Activated T-helper 1 cell treated with anti-CD3 and anti-CD28 coated beads, Interleukin-12 subunit alpha, Interleukin-12 subunit beta, Interleukin-2, Interleukin-4 antibody, amounts not matched to agents 30 ng/mL and 10 ng/mL and 1 ng/mL, durations not matched to agents 14 hours and 24 hours and 36 hours (primary cell): ENCODE data around the gene BTBD9. TPM values are rescaled to one million over a fixed set of nuclear protein-coding genes. Genes with fewer than 3 reads are reported as not detected.
A peak's percentile ranks its signal among the peaks of the same experiment; 100 is the strongest.
"Not testable (repeated sequence)": the region's sequence is repeated elsewhere in the genome, so short reads cannot be mapped to it uniquely, and the experiment has no call there.

Experiments
- DNase-seq: peaks from one replicate; pipeline ENCODE4 v3.0.0; 2021; ENCODE audit warnings: low spot score
- H3K27ac Mint-ChIP-seq: one replicate; pipeline ENCODE4 v1.8.0; 2021; ENCODE audit warnings: mild to moderate bottlenecking, mixed read lengths
- H3K27me3 Mint-ChIP-seq: one replicate; pipeline ENCODE4 v1.8.0; 2022; ENCODE audit warnings: mild to moderate bottlenecking, moderate library complexity, mixed read lengths; ENCODE audit not compliant: insufficient read depth
- H3K36me3 Mint-ChIP-seq: one replicate; pipeline ENCODE4 v1.8.0; 2021; ENCODE audit warnings: low read depth, mixed read lengths
- H3K4me1 Mint-ChIP-seq: one replicate; pipeline ENCODE4 v1.8.0; 2021; ENCODE audit warnings: low read depth, mixed read lengths
- H3K4me3 Mint-ChIP-seq: one replicate; pipeline ENCODE4 v1.8.0; 2021; ENCODE audit warnings: mild to moderate bottlenecking, moderate library complexity, mixed read lengths
- H3K9me3 Mint-ChIP-seq: one replicate; pipeline ENCODE4 v1.8.0; 2021; ENCODE audit warnings: mixed read lengths
- intact Hi-C: fragments of 100-400 bp; cut with micrococcal nuclease; formaldehyde crosslinking; loops from one replicate; pipeline ENCODE4 v1.15.1; 2024
- total RNA-seq: library from RNA; stranded (reverse); gene quantifications from 2 replicates; pipeline ENCODE4 v1.2.3, GENCODE V29; 2022

BTBD9 gene
- total RNA-seq, 1 donor from 2014 or later: 14.5 TPM

DNA sequence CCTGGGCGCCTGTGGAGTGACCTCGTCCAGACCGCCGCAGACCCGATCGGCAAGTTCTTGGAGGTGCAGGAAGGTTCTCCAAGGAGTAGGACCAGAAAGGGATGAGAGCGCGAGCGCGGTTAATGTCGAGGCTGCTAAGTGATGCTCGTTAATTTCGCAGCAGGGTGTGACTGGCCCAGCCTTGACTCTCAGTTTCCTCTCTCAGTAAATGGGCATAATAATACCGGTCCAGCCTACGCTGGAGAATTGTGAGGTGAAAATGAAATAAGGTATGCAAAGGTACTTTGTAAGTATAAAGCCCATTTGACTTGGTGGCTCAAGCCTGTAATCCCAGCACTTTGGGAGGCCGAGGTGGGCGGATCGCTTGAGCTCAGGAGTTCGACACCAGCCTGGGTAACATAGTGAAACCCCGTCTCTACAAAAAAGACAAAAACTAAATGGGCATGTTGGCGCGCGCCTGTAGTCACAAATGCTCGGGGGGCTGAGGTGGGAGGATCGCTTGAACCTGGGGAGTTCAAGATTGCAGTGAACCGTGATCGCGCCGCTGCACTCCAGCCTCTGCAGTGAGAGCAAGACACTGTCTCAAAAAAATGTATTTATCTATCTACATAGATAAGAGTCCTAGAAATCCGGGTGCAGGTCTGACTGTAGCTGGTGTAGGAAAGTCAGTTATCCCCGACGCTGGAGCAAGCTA is 634 bp upstream of the BTBD9 start:
- peaks cover 2% of the 10 kb centered on the region for H3K36me3 Mint-ChIP-seq
- peak overlapping the region; percentile 91 for H3K27ac Mint-ChIP-seq
- intact Hi-C loops: loop anchor here (1.0 to 2.0 kb wide), 2 partner anchors 63 to 74 kb away; partner anchors contain the start of genes DNAH8 and GLO1
- H3K9me3 Mint-ChIP-seq: no peaks in the 10 kb centered on the region
- no peaks in the 10 kb centered on the region for H3K27me3 Mint-ChIP-seq
- peak overlapping the region; percentile 92 for H3K4me3 Mint-ChIP-seq
- DNase-seq: no peak
- peaks cover 47% of the 10 kb centered on the region for H3K4me1 Mint-ChIP-seq

- intact Hi-C loops: loop anchor here (1.0 to 5.0 kb wide), 5 partner anchors 33 to 1285 kb away; partner anchors contain the start of genes CCDC167 and SAYSD1
- Mint-ChIP-seq H3K4me1 (peaks cover 47% of the 10 kb centered on the region), H3K9me3 (no peaks in the 10 kb centered on the region), H3K4me3 (peak overlapping the region; percentile 92), H3K27ac (peak overlapping the region; percentile 82), H3K27me3 (no peaks in the 10 kb centered on the region), H3K36me3 (peaks cover 2% of the 10 kb centered on the region)
- peak; percentile 29 for DNase-seq
Observed at GRCh38 chr6:38638941-38639497, 710 bp downstream of the BTBD9 start.

GRCh38 chr6:38637756-38638155 is 2.0 kb downstream of the BTBD9 start:
- Mint-ChIP-seq H3K4me3 (no peak overlapping the region), H3K4me1 (peaks cover 47% of the 10 kb centered on the region), H3K36me3 (peaks cover 2% of the 10 kb centered on the region), H3K27me3 (no peaks in the 10 kb centered on the region), H3K27ac (no peak overlapping the region), H3K9me3 (no peaks in the 10 kb centered on the region)
- no peak for DNase-seq
- intact Hi-C loops: loop anchor here (2.0 to 5.0 kb wide), 2 partner anchors 477 to 1140 kb away; partner anchors contain the start of genes CCDC167 and SAYSD1

GRCh38 chr6:38636027-38636426 is 3.7 kb downstream of the BTBD9 start:
- Mint-ChIP-seq H3K36me3 (peaks cover 2% of the 10 kb centered on the region), H3K4me3 (no peak overlapping the region), H3K27ac (no peak overlapping the region), H3K9me3 (no peaks in the 10 kb centered on the region), H3K4me1 (peaks cover 38% of the 10 kb centered on the region), H3K27me3 (no peaks in the 10 kb centered on the region)
- intact Hi-C loops: loop anchor here (5.0 kb wide), 1 partner anchor 1139 kb away; the partner anchor contains the start of gene CCDC167
- DNase-seq: no peak

- H3K4me1 Mint-ChIP-seq: peaks cover 32% of the 10 kb centered on the region
- H3K9me3 Mint-ChIP-seq: no peaks in the 10 kb centered on the region
- DNase-seq: no peak
- no peaks in the 10 kb centered on the region for H3K27me3 Mint-ChIP-seq
- H3K27ac Mint-ChIP-seq: no peak overlapping the region
- intact Hi-C loops: no loop called here
- H3K4me3 Mint-ChIP-seq: no peak overlapping the region
- H3K36me3 Mint-ChIP-seq: peaks cover 2% of the 10 kb centered on the region
Observed at GRCh38 chr6:38634518-38634917, 5.2 kb downstream of the BTBD9 start.

DNA sequence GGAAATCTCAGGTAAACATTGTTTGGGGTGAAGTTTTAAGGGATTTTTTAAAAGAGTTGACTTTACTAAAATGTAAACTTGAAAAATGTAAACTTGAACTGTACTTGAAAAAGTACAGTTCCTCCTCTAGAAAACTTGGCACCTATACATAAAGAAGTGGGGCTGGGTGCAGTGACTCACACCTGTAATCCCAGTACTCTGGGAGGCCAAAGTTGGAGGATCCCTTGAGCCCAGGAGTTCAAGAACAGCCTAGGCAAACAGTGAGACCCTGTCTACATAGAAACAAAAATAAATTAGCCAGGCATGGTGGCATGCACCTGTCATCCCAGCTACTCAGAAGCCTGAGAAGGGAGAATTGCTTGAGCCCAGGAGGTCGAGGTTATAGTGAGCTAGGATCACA is 7.2 kb downstream of the BTBD9 start:
- intact Hi-C loops: no loop called here
- H3K36me3 Mint-ChIP-seq: no peaks in the 10 kb centered on the region
- peaks cover 16% of the 10 kb centered on the region for H3K4me1 Mint-ChIP-seq
- no peak overlapping the region for H3K4me3 Mint-ChIP-seq
- no peaks in the 10 kb centered on the region for H3K27me3 Mint-ChIP-seq
- no peak overlapping the region for H3K27ac Mint-ChIP-seq
- H3K9me3 Mint-ChIP-seq: no peaks in the 10 kb centered on the region
- DNase-seq: no peak

DNA sequence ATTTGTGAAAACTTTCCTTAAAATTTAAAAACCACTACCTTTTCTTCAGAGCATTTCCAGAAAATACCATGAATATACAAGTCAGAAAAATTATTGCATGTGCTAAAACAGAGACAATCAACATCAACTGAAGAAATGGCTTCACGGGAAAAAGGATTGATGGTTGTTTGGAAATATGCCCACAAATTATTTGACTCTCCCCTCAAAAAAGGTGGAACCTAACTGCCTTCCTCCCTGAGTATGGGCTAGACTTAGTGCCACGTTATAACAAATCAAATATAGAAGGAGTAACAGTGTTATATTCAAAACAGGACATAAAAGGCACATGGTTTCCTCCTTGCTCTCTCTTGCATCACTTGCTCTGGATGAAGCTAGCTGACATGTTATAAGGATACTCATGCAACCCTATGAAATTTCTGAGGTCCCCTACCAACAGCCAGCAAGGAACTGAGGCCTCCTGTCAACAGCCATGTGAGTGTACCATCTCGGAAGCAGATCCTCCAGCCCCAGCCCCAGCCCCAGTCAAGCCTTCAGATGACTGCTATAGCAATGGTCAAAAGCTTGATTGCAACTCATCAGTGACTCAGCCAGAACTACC is 8.4 kb downstream of the BTBD9 start:
- H3K4me3 Mint-ChIP-seq: no peak overlapping the region
- no peak overlapping the region for H3K27ac Mint-ChIP-seq
- no peaks in the 10 kb centered on the region for H3K9me3 Mint-ChIP-seq
- intact Hi-C loops: no loop called here
- no peaks in the 10 kb centered on the region for H3K27me3 Mint-ChIP-seq
- H3K36me3 Mint-ChIP-seq: no peaks in the 10 kb centered on the region
- H3K4me1 Mint-ChIP-seq: peaks cover 5% of the 10 kb centered on the region
- no peak for DNase-seq

GRCh38 chr6:38625217-38625616 is 14.5 kb downstream of the BTBD9 start:
- intact Hi-C loops: no loop called here
- DNase-seq: no peak
- Mint-ChIP-seq H3K4me3 (no peak overlapping the region), H3K4me1 (no peaks in the 10 kb centered on the region), H3K27me3 (no peaks in the 10 kb centered on the region), H3K36me3 (peaks cover 4% of the 10 kb centered on the region), H3K9me3 (no peaks in the 10 kb centered on the region), H3K27ac (no peak overlapping the region)

DNA sequence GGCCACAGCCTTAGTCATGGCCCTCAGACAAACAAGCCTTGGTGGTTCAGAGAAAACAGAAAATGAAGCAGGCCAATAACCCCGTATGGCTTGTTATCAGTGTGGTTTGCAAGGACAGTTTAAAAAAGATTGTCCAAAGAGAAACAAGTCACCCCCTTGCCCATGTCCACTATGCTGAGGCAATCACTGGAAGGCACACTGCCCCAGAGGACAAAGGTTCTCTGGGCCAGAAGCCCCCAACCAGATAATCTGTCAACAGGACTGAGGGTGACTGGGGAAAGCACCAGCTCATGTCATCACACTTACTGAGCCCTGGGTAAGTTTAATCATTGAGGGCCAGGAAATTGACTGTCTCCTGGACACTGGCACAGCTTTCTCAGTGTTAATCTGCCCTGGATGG is 20.4 kb downstream of the BTBD9 start:
- H3K4me3 Mint-ChIP-seq, H3K36me3 Mint-ChIP-seq, H3K4me1 Mint-ChIP-seq, DNase-seq, H3K27ac Mint-ChIP-seq, H3K27me3 Mint-ChIP-seq, intact Hi-C loops, H3K9me3 Mint-ChIP-seq: not testable (repeated sequence)

DNA sequence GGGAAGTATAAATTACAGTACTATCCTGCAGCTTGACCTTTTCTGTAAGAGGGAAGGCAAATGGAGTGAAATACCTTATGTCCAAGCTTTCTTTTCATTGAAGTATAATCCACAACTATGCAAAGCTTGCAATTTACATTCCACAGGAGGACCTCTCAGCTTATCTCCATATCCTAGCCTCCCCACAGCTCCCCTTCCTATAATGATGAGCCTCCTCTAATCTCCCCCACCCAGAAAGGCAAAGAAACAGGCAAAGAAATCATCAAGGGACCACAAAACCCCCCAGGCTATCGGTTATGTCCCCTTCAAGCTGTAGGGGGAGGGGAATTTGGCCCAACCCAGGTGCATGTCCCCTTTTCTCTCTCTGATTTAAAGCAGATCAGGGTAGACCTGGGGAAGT is 21.4 kb downstream of the BTBD9 start:
- intact Hi-C loops, H3K4me3 Mint-ChIP-seq, H3K9me3 Mint-ChIP-seq, H3K4me1 Mint-ChIP-seq, H3K27me3 Mint-ChIP-seq, DNase-seq, H3K36me3 Mint-ChIP-seq: not testable (repeated sequence)
- peak overlapping the region; percentile 27 for H3K27ac Mint-ChIP-seq

- H3K4me3 Mint-ChIP-seq: no peak overlapping the region
- no peak overlapping the region for H3K27ac Mint-ChIP-seq
- no peaks in the 10 kb centered on the region for H3K27me3 Mint-ChIP-seq
- H3K9me3 Mint-ChIP-seq: no peaks in the 10 kb centered on the region
- intact Hi-C loops: no loop called here
- no peaks in the 10 kb centered on the region for H3K36me3 Mint-ChIP-seq
- DNase-seq: no peak
- no peaks in the 10 kb centered on the region for H3K4me1 Mint-ChIP-seq
Observed at GRCh38 chr6:38617856-38618255, 21.9 kb downstream of the BTBD9 start.

DNA sequence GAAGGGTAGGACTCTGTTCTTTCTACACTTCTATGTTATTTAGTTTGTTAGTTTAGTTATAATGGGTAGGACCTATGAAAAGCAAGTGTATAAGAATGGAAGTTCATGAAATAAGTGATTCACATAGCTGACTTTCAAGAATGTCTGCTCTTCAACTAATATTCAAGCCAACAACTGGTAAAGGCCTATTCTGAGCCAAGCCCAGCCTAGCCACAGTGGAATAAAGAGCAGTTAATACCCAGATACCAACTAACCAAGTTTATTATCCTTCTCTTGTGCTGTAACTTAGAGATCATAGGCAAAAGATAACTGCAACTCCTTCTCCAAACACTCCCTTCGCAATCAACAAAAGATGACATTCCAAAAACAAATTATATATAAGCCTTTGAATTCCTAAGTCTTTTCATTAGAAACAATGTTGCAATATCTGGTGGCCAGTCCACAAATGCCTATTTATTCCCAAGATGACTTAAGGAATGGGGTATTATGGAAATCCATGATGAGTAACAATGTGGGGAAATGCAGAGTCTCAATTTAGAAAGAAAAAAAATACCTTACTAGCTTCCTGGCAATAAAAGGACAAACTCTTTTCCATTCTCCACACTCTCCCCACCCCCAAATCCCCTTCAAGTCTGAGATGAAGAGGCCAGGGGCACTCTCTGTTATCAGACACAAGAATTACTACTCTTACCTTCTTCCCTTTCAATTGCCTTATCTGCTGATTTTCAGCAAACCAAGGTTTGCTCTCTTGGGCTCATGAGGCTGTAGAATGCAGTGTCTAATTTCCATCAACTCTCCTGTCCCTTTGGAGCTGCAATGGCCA is 27.4 kb downstream of the BTBD9 start:
- H3K27me3 Mint-ChIP-seq: no peaks in the 10 kb centered on the region

More for the DNA sequence above, 27.4 kb downstream of the BTBD9 start:
- H3K9me3 Mint-ChIP-seq: no peaks in the 10 kb centered on the region
- H3K27ac Mint-ChIP-seq: no peak overlapping the region
- intact Hi-C loops: no loop called here
- no peak overlapping the region for H3K4me3 Mint-ChIP-seq
- H3K4me1 Mint-ChIP-seq: no peaks in the 10 kb centered on the region
- no peak for DNase-seq
- no peaks in the 10 kb centered on the region for H3K36me3 Mint-ChIP-seq
